Fibroblast of villous mesenchyme (primary cell): Measurements from ENCODE around the gene TMEM209. TPM values are rescaled to one million over a fixed set of nuclear protein-coding genes. Genes with fewer than 3 reads are reported as not detected.

Experiments
- DNase-seq: peaks from one replicate; pipeline ENCODE4 v3.0.0-alpha.2; 2010; ENCODE audit warnings: low read depth
- H3K4me3 ChIP-seq: 2 replicates; pipeline ENCODE4 v1.5.1; 2011; ENCODE audit warnings: low read depth, mild to moderate bottlenecking, low read length
- CTCF ChIP-seq: IDR thresholded peaks from 2 replicates; pipeline ENCODE4 v1.5.1; 2012; ENCODE audit warnings: low read depth, mild to moderate bottlenecking, low read length; ENCODE audit not compliant: insufficient read depth
- total RNA-seq: library from RNA; depleted of rRNA; stranded (reverse); fragments of >200 nt; gene quantifications from 2 replicates; pipeline ENCODE4 v1.2.3, GENCODE V29; 2012

Gene TMEM209
- total RNA-seq, 1 donor = 16.4 TPM

- no peak for TF ChIP-seq CTCF
- H3K4me3 ChIP-seq = no peak overlapping the region
- no peak for DNase-seq
These were observed 81.7 kb downstream of the TMEM209 start for GRCh38 chr7:130123501-130123900.

GRCh38 chr7:130118801-130119200, 86.4 kb downstream of the TMEM209 start:
- no peak for TF ChIP-seq CTCF
- no peak for DNase-seq
- H3K4me3 ChIP-seq = no peak overlapping the region

GRCh38 chr7:130118294-130118693, 86.9 kb downstream of the TMEM209 start:
- H3K4me3 ChIP-seq = no peak overlapping the region
- DNase-seq = no peak
- TF ChIP-seq CTCF = no peak

GRCh38 chr7:130114776-130115175, 90.4 kb downstream of the TMEM209 start:
- no peak for DNase-seq

More at GRCh38 chr7:130114776-130115175, 90.4 kb downstream of the TMEM209 start:
- H3K4me3 ChIP-seq = no peak overlapping the region
- no peak for TF ChIP-seq CTCF

Other genes with a start within 250 kb of the TMEM209 start
- gene ZC3HC1, start 154.0 kb downstream of the TMEM209 start, total RNA-seq = 12.2 and 16.4 TPM in 2 replicates
- gene KLHDC10, start 134.9 kb downstream of the TMEM209 start, total RNA-seq = 28.7 and 43.6 TPM in 2 replicates
- under 0.01 and 0.43 TPM in 2 replicates for gene SSMEM1, start 2.5 kb upstream of the TMEM209 start, total RNA-seq
- 0.32 TPM in 1 of 2 replicates, not detected in the other for gene CPA2, start 61.5 kb upstream of the TMEM209 start, total RNA-seq
- gene CPA4, start 87.8 kb upstream of the TMEM209 start, total RNA-seq = 22.5 and 90.2 TPM in 2 replicates
- not detected in 2 replicates for gene CPA5, start 139.4 kb upstream of the TMEM209 start, total RNA-seq
- gene CPA1, start 175.1 kb upstream of the TMEM209 start, total RNA-seq = 0.32 and 0.86 TPM in 2 replicates
- gene CEP41, start 235.6 kb upstream of the TMEM209 start, total RNA-seq = 9.7 and 12.5 TPM in 2 replicates